GM21737 (cell line): ENCODE results near the gene PPARG.

Experiments
- ATAC-seq: cut with Tn5 transposase; IDR thresholded peaks from one replicate; pipeline ENCODE4 v1.9.1; 2021; ENCODE audit warnings: mild to moderate bottlenecking, moderate library complexity; ENCODE audit not compliant: unreplicated experiment

Gene PPARG

DNA sequence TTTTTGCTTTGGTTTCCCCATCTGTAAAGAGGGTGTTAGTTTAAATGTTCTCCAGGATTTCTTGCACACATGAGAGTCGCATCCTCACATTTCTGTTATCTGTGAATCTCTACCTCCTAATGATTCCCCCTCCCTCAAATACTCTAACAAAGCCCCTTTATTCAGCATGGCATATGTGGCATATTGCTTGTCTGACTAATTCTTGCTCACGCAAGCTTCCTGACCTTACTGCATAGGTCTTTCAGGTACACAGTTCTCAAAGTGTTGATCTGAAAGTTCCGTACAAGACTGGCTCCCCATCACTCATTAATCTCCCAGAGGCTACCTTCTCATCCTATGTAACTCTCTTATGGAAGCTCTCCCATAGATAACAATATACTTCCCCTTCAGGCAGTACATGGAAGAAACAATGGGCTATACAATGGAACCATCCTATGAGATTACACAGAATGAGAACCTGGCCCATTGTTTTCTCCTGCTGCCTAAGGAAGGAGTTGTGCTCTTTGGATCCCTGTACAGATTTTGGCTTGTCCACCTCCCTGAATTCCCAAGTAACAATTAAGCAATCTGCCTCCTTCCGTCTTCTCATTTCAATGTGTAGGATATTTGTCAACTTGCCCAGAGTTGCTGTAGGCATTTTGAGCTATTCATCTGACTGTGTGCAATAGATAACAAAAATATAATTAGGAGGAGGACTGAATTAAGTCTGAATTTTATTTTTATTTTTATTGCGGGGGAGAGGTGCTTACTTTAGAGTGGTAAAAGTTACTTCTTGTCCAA, 51.0 kb downstream of the PPARG start:
- ATAC-seq: no peak

DNA sequence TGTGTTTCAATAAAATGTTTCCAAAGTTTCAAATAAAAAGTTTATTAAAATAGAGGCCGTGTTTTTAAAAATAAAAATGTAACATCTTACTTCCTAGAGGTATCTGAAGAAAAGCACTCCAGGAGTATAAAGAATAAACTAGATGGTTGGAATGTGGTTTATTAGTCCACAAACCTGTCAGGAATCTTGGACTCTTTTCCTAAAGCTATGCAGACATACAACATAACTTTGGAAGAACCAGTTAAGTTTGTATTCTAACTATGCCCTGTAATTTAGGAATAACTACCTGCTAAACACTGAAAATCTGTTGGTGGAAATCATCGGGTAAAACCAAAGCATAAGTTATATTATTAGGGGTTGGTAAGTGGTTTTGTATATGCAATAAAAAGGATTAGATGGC, 51.6 kb downstream of the PPARG start:
- no peak for ATAC-seq

DNA sequence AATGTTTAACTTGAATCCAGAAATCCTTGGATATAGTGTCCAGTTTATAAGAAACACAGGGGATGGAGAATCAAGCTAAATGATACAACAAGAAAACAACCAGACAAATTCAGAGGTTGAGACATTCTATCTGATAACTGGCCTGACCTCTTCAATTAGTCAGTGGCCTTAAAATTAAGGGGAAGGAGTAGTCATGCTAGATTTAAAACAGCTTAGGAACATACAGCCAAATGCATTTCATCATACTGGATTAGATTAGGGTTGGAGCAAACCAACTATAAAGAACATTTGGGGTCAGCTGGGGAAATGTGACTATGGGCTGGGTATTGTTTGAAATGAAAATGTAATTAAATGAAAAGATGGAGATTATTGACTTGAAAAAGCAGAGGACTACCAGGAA, 53.3 kb downstream of the PPARG start:
- ATAC-seq: no peak

DNA sequence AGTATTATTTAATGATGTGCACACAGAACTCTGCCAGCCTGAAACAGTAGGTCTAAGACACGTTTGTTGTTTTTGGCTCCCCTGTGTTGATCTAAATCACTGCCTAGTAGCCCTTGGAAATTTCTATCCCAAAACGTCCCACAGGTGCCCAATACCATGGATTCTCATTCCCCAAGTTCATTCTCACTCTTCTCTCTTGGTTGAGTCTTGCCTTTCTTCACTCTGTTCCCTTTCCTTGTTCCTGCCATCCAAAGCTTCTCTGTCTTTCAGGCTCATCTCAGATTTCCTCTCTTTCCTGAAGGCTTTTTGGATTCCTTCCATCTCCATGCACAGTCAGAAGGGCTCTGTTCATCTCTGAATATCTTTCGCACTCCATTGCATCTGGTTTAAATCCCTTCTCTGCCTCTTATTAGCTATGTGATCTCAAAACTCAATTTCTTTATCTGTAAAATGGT, 54.2 kb downstream of the PPARG start:
- ATAC-seq: no peak

DNA sequence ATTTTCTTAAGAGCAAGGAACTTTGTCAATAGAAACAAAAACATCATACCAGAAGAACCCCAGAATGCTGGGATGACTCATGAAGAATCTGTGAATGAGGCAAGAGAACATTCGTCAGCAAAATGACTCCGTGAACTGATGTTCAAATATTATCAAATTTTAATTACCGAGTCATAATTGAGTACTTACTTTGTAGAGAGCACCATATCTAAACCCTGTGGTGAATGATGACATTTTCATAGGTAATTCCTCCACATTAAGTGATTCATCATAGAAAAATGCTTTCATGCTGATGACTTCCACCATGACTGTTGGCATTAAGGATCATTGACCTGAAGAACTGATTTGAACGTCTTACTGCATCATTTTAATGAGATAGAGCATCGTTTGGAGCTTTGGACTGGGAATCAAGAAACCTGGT, 56.3 kb downstream of the PPARG start:
- ATAC-seq: no peak

DNA sequence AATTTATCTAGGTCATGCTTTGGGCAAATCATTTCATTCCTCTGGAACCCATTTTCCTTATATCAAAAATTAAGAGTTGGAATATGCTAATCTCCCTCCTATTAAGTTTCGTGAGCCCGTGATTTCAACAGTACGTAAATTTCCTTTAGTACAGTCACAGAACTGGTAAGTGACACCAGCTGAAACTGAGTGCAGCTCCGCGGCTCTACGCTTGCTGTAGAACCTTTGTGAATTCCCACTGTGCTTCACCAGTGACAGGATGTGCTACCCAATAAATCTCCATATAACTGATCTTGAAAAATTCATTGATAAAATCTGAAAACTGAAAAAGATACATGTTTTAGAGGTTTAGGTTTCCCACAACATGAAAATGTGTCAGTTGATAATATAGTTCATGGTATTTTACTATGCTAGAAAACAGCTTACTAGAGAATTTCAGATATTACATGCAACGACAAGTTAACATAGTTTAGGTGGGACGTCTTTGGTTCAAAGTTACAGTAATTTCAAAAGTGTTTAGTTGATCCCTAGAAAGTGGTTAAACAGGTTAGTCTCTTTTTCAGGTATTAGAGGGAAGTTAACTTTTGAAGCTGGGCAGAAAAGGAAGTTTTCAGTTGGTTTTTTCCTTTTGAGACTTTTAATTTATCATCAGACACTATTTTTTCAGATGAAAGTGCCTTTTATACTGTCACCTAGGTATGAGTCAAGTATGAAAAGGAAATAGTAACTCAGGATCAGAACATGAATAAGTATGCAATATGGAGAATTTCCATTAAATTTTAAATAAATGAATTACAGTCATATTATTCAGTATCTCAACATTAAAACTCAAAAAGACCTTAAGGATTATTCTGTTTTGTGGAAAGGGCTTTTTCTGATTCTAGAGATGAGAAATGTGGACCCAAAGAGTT, 57.0 kb downstream of the PPARG start:
- ATAC-seq: no peak

DNA sequence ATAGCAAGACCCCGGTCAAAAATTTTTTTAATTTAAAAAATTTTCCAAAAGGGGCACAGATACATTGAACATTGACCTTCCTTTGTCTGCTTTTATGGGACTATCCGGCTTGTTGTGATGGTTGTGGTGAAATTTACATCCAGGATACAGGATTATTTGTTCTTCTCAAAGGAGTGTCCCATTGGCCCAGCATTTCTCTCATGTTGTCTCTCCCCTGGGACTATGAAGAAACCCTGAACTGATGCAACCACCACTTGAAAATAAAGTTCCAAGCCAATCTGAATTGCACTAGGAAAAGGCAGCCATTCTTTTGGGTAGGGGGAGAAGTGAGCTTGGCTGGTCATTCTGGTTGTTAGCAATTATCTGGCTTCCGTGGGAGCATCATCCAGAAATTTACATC, 58.4 kb downstream of the PPARG start:
- ATAC-seq: no peak

DNA sequence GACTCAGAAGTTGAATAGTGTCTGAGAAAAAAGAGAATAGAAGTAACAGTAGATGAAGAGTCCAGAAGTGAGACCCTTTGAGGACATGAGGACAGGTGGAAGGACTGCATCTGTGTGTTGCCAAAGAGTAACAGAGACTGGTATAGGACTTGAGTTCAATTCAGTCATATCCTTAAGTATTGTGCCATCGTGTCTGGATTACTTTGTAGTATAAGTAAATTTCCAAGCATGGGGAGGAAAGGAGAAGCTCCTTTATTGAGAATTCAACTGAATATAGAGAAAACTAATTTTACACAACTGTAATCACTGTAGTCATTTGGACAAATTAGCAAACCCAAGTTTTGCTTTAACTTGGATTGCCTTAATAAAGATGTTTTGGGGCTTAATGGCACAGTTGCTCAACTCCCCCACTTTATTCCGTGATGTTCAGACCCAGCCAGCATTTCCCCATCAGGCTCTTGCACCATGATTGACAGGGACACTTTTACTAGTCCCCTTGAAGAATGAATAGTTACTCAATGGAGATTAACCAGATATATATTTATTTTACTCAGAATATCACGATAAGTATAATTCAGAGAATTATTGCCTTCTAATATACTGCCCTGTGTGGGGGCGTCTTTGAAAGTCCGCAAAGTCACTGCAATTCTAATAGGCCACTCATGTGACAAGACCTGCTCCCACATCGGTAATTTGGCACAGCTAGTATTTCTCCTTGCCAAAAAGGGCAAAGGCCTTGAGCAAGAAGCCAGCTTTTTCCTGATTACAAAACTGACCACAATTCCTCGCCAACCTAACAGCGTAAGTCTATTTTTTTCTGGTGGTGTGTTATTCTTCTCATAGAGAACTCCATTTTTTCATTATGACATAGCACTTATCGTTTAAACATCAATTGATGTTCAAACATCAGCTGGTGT, 61.3 kb downstream of the PPARG start:
- ATAC-seq: no peak

DNA sequence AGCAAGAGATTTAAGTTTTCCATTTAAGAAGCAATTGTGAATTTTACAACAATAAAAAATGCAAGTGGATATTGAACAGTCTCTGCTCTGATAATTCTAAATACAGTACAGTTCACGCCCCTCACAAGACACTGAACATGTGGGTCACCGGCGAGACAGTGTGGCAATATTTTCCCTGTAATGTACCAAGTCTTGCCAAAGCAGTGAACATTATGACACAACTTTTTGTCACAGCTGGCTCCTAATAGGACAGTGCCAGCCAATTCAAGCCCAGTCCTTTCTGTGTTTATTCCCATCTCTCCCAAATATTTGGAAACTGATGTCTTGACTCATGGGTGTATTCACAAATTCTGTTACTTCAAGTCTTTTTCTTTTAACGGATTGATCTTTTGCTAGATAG, 62.3 kb downstream of the PPARG start:
- ATAC-seq: no peak

DNA sequence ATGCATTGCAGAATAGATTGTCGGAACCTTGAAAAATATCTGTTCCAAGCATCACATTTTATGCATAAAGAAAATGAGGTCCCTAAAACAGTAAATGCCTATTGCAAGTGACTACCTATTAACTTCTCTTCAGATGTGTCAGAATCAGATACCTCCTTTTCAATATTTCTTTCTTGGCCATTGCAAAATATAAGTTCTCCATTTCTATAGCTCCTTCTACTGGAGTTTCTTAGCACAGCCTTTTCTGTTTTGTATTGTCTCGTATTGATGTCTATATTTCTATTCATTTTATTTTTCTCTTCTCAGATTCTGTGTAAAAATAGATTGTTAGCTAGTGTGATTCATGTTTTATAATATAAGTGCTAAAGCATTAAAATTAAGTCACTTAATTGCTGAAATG, 63.4 kb downstream of the PPARG start:
- no peak for ATAC-seq

DNA sequence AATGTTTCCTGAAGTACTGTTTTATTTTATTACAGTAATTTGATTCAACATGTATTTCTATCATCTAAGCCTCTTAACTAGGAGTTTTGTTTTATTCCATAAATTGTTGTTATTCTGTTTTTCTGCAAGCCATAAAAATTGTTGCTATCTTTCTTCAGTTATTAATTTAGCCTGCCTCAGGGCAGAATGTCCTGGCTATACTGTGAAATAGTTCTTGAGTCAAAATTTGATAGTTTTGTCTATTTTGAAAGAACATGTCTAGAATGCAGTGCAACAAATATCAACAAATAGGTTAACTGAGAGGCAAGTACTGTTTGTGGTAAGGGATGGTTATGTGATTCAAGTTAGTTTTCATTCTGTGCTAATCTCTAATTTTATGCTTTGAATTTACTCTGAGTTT, 63.9 kb downstream of the PPARG start:
- ATAC-seq: no peak

DNA sequence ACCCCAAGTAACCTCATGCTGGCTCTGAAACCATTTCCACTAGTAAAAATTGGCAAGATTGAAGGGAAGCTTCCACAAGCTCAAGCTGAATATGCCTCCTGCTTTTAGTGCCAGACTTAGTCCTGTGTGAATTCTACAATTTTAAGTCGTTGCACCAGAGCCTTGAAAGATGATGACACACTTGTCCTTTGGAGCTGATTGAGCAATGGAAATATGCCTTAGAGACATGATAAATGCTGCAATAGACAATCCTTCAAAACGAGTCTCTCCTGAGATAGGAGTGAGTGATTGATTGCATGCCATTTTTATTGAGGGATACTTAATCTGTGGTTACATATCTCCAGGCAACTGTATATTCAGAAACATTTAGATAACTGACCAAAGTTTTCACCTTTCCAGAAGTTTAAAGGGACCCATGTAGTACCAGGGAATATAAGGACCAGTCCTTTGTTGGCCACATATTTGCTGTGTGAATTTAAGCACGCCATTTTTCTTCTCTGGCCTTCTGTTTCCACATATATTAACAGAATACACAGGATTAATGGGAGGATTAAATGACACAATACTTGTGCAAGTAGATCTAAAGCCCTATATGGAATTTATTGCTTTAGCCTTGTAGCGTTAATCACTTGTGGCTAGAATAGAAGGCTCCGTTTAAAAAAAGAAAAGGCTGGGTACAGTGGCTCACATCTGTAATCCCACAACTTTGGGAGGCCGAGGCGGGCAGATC, 65.1 kb downstream of the PPARG start:
- ATAC-seq: no peak

DNA sequence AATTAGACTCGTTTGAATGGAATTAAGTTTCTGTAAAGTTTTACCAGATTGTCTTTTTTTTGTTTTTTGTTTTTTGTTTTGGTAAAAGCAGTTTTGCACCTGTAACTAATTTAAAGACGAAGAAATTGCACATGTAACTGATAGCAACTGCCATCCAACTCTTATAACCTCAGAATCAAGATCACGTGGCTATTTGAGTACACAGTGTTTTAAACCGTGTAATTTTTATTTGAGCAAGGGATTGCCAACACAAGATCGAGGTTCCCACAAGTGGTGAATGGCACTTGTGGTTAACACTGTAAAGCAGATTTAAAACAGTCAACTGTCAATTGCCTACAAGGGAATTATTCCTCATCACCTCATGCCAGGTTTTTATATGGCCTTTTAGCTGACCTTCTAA, 67.3 kb downstream of the PPARG start:
- ATAC-seq: no peak

DNA sequence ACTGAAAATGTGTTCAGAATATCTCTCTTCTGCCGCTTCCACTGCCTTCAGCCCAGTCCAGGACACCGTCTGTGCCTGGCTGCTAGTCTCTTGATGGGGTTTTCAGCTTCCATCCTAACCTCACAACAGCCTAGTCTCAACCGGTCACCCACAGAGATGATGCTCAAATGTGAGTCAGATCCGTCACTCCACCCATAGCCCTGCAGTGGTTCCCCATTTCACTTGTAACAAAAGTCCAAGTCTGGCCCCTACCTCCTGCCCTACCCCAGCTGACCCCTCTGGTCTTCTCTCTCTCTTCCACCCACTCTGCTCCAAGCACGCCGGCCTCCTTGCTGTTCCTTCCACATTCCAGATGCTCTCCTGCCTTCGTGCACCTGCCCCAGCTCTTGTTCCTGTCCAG, 68.1 kb downstream of the PPARG start:
- no peak for ATAC-seq

DNA sequence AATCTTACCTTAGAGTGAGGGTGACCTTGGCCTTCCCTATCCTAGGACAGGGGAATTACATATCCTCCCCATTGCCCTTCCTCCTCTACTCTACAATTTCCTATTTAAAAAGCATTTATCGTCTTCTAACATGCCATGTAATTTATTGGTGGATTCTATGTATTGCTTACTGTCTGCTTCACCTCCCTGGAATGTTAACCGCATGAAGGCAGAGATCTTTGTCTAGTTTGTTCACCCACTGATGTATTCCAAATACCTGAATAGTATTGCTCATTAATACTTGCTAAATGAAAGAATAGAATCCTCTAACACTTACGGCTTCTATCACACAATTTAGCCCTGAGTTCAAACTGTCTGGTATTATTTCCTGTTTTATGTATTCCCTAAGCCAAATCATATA, 68.6 kb downstream of the PPARG start:
- ATAC-seq: no peak

DNA sequence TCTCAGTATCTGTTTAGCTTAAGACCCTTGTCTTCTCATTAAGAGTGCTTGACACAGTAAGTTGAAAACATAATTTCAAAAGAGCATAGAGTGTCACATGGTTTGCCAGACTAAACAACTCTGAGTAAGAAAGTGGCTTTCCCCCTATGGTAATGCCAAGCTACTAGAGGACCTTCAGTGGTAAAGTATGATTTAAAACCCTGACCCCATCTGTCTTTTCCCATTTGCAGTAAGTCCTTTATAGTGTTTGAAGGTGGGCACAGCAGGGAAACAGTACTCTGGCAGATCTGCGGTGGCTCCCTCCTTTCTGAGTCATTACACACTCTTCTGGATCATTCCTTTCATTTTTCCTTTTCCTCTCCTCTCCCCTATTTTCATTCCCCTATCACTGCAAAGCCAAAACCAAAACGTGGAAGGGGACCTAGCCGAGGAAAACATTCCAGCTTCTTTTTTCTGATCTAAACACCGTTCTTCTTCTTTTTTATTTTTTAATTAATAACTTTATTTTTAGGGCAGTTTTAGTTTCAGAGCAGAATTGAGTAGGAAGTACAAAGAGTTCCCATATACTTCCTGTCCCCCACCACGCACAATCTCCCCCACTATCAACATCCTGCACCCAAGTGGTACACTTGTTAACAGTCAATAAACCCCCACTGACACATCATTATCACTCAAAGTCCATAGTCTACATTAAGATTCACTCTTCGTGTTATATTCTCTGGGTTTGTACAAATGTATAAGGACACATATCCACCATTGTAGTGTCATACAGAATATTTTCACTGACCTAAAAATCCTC, 74.7 kb downstream of the PPARG start:
- no peak for ATAC-seq

DNA sequence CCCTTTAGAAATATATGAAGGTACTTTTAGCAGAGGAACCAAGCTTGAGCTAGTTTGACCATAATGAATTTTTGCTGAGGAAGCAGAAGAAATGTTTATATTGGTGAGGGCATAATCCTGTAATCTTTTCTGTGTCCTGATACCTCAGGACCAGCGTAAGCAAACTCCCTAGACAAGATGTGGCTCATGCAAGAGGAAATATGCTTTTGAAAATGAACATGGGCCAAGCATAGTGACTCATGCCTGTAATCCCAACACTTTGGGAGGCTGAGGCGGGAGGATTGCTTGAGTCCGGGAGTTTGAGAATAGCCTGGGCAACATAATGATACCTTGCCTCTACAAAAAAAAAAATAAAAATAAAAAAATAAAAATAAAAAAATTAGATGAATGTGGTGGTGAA, 78.5 kb downstream of the PPARG start:
- no peak for ATAC-seq

DNA sequence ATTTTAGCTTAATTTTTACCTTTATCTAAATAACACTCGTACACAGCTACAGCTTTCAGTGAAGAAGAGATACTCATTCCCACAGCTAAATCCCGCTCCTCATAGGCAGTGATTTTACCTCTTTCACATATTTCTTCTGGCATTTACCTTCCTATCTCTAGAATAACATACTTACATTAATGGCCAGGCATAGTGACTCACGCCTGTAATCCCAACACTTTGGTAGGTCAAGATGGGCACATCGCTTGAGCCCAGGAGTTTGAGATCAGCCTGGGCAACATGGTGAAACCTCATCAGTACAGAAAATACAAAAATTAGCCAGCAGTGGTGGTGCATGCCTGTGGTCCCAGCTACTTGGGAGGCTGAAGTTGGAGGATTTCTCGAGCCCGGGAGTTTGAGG, 80.2 kb downstream of the PPARG start:
- no peak for ATAC-seq

DNA sequence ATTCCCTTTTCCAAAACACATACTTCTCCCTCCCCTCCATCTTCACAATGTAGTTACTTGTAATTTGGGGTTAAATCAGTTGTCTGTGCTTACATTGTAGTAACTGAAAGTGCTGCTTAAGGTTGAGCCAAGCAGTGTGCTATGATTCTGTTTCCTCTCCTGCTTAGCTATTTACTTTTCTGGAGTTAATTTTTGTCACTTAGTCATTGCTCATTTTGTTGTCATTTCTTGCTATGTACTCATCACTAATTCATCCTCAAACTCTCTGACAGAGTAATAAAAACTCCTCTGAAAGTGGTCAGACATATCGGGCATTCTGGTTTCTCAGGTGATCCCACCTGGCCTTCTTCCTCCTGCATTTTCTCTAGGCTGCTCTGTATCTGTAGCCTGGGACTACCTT, 80.7 kb downstream of the PPARG start:
- no peak for ATAC-seq

DNA sequence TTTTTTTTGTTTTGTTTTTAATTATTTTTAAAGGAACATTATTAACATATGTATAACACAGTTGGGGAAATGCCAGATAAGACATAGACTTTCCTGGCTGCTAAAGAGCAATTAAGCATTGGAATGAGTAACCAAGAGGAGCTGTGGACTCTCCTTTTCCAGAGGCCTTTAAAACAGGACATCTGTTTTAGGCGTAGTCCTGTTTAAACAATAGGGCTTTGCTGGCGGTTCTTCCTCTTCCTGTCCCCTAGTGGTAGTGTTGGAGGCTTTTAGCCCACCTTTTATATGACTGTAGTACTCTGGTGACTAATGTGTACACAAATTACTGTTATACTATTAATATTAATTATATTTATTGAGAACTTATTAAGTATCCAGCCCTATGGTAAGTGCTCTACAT, 81.9 kb downstream of the PPARG start:
- no peak for ATAC-seq
